Fibroblast of lung (primary cell): Measurements from ENCODE around the gene GRIK4.

ENCODE experiments used
- EZH2 ChIP-seq: IDR thresholded peaks from 2 replicates; pipeline ENCODE4 v1.5.1; 2012; ENCODE audit warnings: low read length, control low read depth, mild to moderate bottlenecking; ENCODE audit errors: missing control alignments
- TF ChIP-seq, protein P1 (sequence below), 2 donors: IDR thresholded peaks in 1 of 2; conservative IDR thresholded peaks in 1 of 2; 1 replicate in 1 of 2; 2 replicates in 1 of 2; pipeline ENCODE4 v1.5.1; 2011 to 2012; ENCODE audit warnings: low read length in 2 of 2, control low read depth in 1 of 2, inconsistent platforms in 1 of 2, low read depth in 1 of 2, mild to moderate bottlenecking in 1 of 2

DNA sequence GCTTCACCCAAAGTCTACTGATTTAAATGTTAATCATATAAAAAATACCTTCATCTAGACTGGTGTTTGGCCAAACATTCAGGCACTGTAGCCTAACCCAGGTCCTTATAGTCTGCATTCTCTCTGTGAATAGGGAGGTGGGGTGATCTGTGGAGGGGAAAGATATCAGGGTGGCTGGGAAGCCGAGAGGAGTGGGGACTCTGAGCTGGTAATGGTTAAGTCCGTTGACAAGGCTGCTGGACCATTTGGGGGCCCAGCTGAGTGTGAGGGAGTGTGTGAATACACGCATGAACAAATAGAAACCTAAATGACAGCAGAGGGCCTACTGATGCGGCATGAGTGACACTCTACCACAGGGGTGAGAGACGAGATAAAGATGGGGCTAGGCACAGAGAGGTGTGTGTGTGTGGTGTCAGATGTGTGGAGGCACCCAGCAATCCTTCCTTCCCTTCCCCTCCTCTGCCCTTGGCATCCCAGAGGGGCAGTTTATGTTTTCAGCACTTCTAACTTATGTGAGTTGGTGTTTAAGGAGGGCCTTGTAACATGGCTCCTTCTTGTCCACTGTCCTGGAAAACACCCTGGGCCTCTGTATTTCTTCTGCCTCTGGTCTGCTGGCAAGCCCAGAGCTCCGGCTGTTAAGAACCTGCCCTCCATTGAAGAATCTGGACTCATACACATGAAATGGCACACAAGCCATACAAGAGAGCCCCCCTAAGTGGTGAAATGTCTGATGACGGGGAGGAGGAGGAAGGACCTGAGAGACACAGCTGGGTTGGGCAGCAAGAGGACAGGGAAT lies 263.2 kb downstream of the GRIK4 start:
- TF ChIP-seq EZH2 = no peak
- TF ChIP-seq, protein P1, sequence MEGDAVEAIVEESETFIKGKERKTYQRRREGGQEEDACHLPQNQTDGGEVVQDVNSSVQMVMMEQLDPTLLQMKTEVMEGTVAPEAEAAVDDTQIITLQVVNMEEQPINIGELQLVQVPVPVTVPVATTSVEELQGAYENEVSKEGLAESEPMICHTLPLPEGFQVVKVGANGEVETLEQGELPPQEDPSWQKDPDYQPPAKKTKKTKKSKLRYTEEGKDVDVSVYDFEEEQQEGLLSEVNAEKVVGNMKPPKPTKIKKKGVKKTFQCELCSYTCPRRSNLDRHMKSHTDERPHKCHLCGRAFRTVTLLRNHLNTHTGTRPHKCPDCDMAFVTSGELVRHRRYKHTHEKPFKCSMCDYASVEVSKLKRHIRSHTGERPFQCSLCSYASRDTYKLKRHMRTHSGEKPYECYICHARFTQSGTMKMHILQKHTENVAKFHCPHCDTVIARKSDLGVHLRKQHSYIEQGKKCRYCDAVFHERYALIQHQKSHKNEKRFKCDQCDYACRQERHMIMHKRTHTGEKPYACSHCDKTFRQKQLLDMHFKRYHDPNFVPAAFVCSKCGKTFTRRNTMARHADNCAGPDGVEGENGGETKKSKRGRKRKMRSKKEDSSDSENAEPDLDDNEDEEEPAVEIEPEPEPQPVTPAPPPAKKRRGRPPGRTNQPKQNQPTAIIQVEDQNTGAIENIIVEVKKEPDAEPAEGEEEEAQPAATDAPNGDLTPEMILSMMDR (conservative IDR thresholded peaks at IDR 0.05 in 1 of 2, IDR thresholded peaks at IDR 0.05 in 1 of 2; ENCODE audit: low read depth in 1 of 2, low read length in 2 of 2) = no peak
